Lung (tissue), 12 donors: ENCODE results near the gene RRP1. TPM values are rescaled to one million over a fixed set of nuclear protein-coding genes. Genes with fewer than 3 reads are reported as not detected.

Experiments
- ATAC-seq: fragments of 200-7000 bp; cut with Tn5 transposase; one replicate; pipeline ENCODE4 v1.9.1; 2020; ENCODE audit warnings: moderate number of reproducible peaks; ENCODE audit not compliant: insufficient read depth, low FRiP score
- DNase-seq, 3 donors: peaks; one replicate each; pipeline ENCODE4 v3.0.0-alpha.2; 2013 to 2017
- H3K27ac ChIP-seq, 2 donors: one replicate each; pipeline ENCODE4 v1.5.1; 2013; ENCODE audit warnings: mild to moderate bottlenecking in 2 of 2, moderate library complexity in 2 of 2, control low read depth in 1 of 2, inconsistent platforms in 1 of 2, low read depth in 1 of 2, low read length in 1 of 2
- H3K27me3 ChIP-seq, 3 donors: one replicate each; pipeline ENCODE4 v1.5.1; 2013; ENCODE audit warnings: low read length in 2 of 3; ENCODE audit not compliant: control insufficient read depth in 3 of 3, insufficient read depth in 3 of 3
- H3K36me3 ChIP-seq, 4 donors: one replicate each; pipeline ENCODE4 v1.5.1; 2013; ENCODE audit warnings: low read length in 4 of 4, mild to moderate bottlenecking in 1 of 4, moderate library complexity in 1 of 4; ENCODE audit not compliant: control insufficient read depth in 4 of 4, insufficient read depth in 4 of 4
- H3K4me1 ChIP-seq, 5 donors: one replicate each; pipeline ENCODE4 v1.5.1; 2013; ENCODE audit warnings: low read length in 5 of 5, mild to moderate bottlenecking in 2 of 5, moderate library complexity in 1 of 5; ENCODE audit not compliant: control insufficient read depth in 5 of 5, insufficient read depth in 5 of 5
- H3K4me3 ChIP-seq: one replicate; pipeline ENCODE4 v1.5.1; 2013; ENCODE audit warnings: mild to moderate bottlenecking, control low read depth, moderate library complexity
- H3K9ac ChIP-seq, 2 donors: one replicate each; pipeline ENCODE4 v1.5.1; 2013; ENCODE audit warnings: low read length in 2 of 2, control low read depth in 1 of 2; ENCODE audit not compliant: insufficient read depth in 1 of 2
- H3K9me3 ChIP-seq, 4 donors: one replicate each; pipeline ENCODE4 v1.5.1; 2013; ENCODE audit warnings: low read length in 3 of 4, mild to moderate bottlenecking in 1 of 4, moderate library complexity in 1 of 4; ENCODE audit not compliant: control insufficient read depth in 4 of 4, insufficient read depth in 3 of 4
- WGBS, 2 donors: extraction: QIAGEN DNeasy Blood & Tissue Kit; methylation state at CpG; one replicate each; pipeline ENCODE4 v1.1.7; 2013; 5-methylcytosine and 5-hydroxymethylcytosine counted together
- polyA plus RNA-seq, 2 donors: library from polyadenylated mRNA; stranded (reverse); fragments of 200-250 nt; gene quantifications; one replicate each; pipeline ENCODE4 v1.2.1, GENCODE V29; 2013
- total RNA-seq, 2 donors: library from RNA; depleted of rRNA in 1 of 2; stranded (reverse); fragments of >200 nt in 1 of 2; gene quantifications; one replicate each; pipeline ENCODE4 v1.2.1, GENCODE V29; 2014 to 2021
- TF ChIP-seq, protein P1 (sequence below): IDR thresholded peaks from 2 replicates; pipeline ENCODE4 v1.5.1; 2012; ENCODE audit warnings: mild to moderate bottlenecking; ENCODE audit errors: control extremely low read depth, extremely low read depth
- donor health status: control.
- donor health status: control.
- donor health status: Bipolar disorder and iron deficiency.
- donor health status: healthy.
- donor health status: DM: yes; HTN: yes; CAD: no.

RRP1 gene
- total and polyA plus RNA-seq, 4 donors: 15.8 to 26.7 (median 19.5) TPM

DNA sequence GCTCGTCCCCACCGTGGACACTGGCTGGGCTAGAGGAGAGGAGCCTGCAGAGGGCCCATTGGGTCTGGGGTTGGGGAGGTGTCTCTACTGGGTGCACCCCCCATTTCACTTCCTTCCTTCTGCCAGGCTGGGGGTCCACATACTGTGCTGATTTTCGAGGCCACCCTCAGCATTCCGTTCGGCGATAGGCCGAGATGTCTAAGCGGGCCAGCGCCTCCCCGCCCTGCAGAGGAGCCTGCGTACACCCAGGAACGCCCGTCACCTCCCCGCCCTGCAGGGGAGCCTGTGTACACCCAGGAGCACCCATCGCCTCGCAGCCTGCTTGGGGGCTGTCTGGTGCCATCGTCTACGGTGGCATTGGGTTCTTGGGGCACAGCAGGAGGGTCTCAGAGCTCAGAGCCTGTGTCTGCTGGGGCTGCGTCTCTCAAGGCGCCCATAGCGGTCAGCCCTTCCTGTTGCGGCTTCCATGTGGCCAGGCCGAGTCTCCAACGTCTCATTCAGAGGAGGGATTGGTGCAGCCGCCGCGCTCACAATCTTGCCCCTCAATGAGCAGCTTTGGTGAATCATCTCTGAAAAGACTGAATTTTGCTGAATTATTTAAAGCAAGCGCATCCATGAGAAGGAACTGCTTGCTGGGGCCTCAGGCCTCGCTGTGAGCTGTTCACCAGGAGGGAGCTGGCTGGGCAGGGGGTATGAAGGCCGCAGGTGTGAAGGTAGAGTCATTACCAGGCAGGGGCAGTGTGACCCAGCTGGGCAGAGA lies 44.9 kb downstream of the RRP1 start:
- DNase-seq (no peak), ATAC-seq (no peak)
- no peaks in the 10 kb centered on the region for H3K36me3 ChIP-seq
- H3K4me3 ChIP-seq: no peak overlapping the region
- no peak overlapping the region for H3K9ac ChIP-seq
- H3K27me3 ChIP-seq: no peaks in the 10 kb centered on the region
- peaks cover 0 to 5% (median 1%) of the 10 kb centered on the region in 4 donors for H3K9me3 ChIP-seq
- H3K27ac ChIP-seq: no peak overlapping the region
- 69 to 80% methylated on average over 30 of the region's 30 CpGs for WGBS, 2 donors
- H3K4me1 ChIP-seq: peaks cover 0 to 2% (median 0%) of the 10 kb centered on the region in 5 donors
- TF ChIP-seq, protein P1, sequence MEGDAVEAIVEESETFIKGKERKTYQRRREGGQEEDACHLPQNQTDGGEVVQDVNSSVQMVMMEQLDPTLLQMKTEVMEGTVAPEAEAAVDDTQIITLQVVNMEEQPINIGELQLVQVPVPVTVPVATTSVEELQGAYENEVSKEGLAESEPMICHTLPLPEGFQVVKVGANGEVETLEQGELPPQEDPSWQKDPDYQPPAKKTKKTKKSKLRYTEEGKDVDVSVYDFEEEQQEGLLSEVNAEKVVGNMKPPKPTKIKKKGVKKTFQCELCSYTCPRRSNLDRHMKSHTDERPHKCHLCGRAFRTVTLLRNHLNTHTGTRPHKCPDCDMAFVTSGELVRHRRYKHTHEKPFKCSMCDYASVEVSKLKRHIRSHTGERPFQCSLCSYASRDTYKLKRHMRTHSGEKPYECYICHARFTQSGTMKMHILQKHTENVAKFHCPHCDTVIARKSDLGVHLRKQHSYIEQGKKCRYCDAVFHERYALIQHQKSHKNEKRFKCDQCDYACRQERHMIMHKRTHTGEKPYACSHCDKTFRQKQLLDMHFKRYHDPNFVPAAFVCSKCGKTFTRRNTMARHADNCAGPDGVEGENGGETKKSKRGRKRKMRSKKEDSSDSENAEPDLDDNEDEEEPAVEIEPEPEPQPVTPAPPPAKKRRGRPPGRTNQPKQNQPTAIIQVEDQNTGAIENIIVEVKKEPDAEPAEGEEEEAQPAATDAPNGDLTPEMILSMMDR: no peak

DNA sequence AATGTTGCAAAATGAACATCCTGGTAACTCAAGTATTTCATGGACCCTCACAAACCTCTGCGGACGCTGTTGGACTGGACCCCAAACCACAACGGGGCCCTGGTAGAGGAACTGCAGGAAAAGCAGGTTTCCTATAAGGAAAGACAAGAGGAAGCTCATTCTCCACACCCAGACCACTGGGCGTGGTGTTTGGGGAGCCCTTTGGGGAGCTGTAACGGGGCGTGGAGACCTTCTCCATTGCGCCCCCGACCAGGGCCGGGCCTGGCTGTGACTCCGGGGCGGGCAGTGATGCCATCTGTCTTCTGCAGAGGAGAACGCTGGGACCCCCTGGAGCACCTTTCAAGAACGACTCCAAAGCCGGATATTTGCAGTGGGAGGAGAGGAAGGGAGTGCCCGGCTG lies 45.7 kb downstream of the RRP1 start:
- no peak for DNase-seq
- 16 to 39% methylated on average over 15 of the region's 15 CpGs for WGBS, 2 donors
- no peak overlapping the region for H3K4me3 ChIP-seq
- no peak for ATAC-seq
- no peak overlapping the region for H3K9ac ChIP-seq
- peaks cover 0 to 2% (median 0%) of the 10 kb centered on the region in 5 donors for H3K4me1 ChIP-seq
- H3K27me3 ChIP-seq: no peaks in the 10 kb centered on the region
- no peaks in the 10 kb centered on the region for H3K36me3 ChIP-seq
- no peak overlapping the region for H3K27ac ChIP-seq
- peaks cover 0 to 5% (median 1%) of the 10 kb centered on the region in 4 donors for H3K9me3 ChIP-seq
- TF ChIP-seq, protein P1: no peak

DNA sequence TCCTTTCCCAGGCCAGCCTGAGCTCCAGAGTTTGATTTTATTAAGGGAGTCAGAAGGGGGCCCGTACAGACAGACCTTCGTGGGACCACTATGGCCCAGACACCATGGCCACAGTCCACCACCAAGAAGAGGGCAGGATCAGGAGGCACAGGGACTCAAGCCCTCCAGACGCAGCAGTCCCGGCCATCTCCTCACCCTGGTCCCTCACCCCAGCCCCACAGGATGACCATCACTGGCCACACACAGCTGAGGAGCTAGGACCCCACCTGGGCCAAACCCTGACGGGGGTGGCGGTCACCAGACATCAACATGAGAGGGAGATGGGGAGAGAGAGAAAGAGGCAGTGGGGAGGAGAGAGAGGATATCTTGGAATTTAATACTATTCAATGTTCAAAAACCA lies 46.5 kb downstream of the RRP1 start:
- no peak for DNase-seq
- Histone ChIP-seq H3K4me3 (no peak overlapping the region), H3K36me3 (no peaks in the 10 kb centered on the region), H3K9ac (no peak overlapping the region), H3K27ac (no peak overlapping the region), H3K27me3 (no peaks in the 10 kb centered on the region), H3K9me3 (peaks cover 0 to 5% (median 1%) of the 10 kb centered on the region in 4 donors), H3K4me1 (peaks cover 0 to 2% (median 0%) of the 10 kb centered on the region in 5 donors)
- no peak for ATAC-seq
- TF ChIP-seq, protein P1: no peak
- WGBS, 2 donors: 91 to 97% methylated on average over 6 of the region's 6 CpGs
